Panc1 (cell line): ENCODE results near the gene PDE3A.
"Not testable (repeated sequence)": the region's sequence is repeated elsewhere in the genome, so short reads cannot be mapped to it uniquely, and the experiment has no call there.

Experiments
- CTCF ChIP-seq: fragments of 450-650 bp; IDR thresholded peaks from 2 replicates; pipeline ENCODE4 v1.5.1; 2017; ENCODE audit warnings: mild to moderate bottlenecking
- POLR2AphosphoS5 ChIP-seq: IDR thresholded peaks from 2 replicates; pipeline ENCODE4 v1.6.1; 2012; ENCODE audit warnings: mild to moderate bottlenecking, low read depth, low read length, moderate library complexity
- REST ChIP-seq, 2 experiments: IDR thresholded peaks; 2 replicates each; pipeline ENCODE4 v1.6.1; 2011 to 2012; ENCODE audit warnings: low read depth in 2 of 2, control low read depth in 1 of 2, low read length in 1 of 2, mild to moderate bottlenecking in 1 of 2, moderate library complexity in 1 of 2; ENCODE audit not compliant: insufficient read depth in 1 of 2
- SIN3A ChIP-seq: IDR thresholded peaks from 2 replicates; pipeline ENCODE4 v1.6.1; 2012; ENCODE audit warnings: low read depth, mild to moderate bottlenecking, low read length, moderate library complexity, borderline replicate concordance; ENCODE audit not compliant: insufficient read depth
- TCF7L2 ChIP-seq: IDR thresholded peaks from 2 replicates; pipeline ENCODE4 v1.6.1; 2011; ENCODE audit warnings: mild to moderate bottlenecking, low read depth, low read length, inconsistent platforms

GRCh38 chr12:20552586-20552985, 184.2 kb downstream of the PDE3A start:
- TF ChIP-seq TCF7L2; CTCF; SIN3A; POLR2AphosphoS5; REST (IDR thresholded peaks at IDR 0.05; ENCODE audit: insufficient read depth in 1 of 2, low read depth in 2 of 2, low read length in 1 of 2): not testable (repeated sequence)
